Activated T-helper 1 cell treated with Interleukin-2 at 50 U/mL for 16 hours (primary cell): ENCODE measurements around the gene SOCS3.
"Not testable (repeated sequence)": the region's sequence is repeated elsewhere in the genome, so short reads cannot be mapped to it uniquely, and the experiment has no call there.

Experiments
- DNase-seq: peaks from one replicate; pipeline ENCODE4 v3.0.0-alpha.2; 2020; ENCODE audit warnings: low read depth

The SOCS3 gene

DNA sequence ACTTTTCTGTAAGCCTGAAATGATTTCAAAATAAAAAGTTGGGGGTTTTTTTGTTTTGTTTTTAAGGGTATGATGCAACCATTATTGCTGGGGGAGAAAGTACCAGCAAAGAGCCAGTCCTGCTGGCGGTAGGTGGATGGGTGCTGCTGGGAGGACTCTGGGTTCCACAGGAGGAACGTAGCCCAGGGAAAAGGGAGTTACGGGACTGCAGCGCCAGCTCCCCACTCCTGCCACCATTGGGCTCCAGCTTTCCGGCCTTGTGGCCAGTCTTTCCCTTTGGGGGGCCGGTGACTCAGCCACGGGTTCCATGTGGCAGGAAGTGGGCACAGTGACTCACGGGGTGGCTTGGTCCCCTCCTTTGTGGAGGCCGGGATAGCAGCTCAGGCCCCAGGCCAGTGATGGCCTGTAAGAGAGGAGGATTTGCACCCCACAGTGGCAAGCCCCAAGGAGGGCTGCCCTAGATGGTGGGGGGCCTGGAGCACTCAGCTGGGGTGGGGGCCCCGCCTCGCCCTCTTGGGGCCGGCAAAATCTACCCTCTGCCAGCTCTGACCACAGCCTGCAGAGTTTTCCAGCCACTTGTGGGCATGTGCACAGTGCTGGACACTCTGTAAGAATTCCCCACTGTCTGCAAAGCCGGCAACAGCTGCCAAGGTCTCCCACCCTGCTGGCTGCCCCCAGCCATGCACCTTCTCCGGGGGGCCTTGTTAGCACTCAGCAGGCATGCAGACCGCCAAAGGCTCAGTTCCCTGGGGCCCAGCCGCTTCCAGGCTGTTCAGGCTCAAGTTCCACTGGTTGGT, 30.4 kb downstream of the SOCS3 start:
- DNase-seq: no peak

DNA sequence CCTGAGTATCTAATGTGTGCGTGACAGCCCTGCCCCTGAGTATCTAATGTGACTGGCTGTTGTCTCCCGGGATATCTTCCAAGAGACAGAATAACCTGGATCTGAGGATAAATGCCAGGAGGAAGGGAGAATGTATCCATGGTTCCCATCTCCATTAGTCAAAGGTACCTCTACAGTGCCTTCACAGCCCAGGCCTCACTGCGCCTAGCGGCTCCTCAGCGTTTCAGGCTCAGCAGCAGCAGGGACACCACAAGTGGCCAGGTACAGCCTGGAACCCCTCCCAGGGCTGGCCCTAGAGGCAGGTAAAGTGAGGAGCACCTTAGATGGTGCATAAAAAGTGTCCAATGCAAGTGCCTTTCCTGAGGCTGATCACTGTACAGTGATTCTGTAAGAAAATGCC, 32.0 kb downstream of the SOCS3 start:
- no peak for DNase-seq

DNA sequence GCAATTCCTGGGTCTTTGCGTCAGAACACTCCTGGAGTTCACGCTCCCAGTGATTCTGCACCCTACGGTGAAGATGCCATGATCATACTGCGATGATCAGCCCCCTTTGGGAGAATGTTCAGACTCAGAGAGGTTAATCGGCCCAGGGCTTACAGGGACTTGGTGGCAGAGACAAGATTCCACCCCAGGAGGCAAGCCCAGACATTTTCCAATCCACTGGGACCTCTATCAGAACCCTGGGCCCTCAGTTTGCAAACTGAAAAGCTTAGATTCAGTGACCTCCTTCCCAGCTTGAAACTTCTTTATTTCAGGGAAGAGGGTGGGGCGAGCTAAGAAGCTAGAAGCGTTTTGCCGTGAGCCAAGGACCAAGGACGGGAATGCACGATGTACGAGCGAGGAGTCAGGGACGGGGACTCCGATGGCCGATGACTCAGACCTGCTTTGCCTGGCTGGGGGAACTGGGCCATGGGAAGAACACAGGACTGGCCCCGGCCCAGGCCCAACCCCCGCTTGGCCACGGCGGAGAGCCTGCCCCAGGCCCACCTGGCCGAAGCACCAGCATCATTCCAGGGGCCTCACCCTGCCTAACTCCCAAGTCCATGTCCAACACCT, 34.7 kb downstream of the SOCS3 start:
- no peak for DNase-seq

DNA sequence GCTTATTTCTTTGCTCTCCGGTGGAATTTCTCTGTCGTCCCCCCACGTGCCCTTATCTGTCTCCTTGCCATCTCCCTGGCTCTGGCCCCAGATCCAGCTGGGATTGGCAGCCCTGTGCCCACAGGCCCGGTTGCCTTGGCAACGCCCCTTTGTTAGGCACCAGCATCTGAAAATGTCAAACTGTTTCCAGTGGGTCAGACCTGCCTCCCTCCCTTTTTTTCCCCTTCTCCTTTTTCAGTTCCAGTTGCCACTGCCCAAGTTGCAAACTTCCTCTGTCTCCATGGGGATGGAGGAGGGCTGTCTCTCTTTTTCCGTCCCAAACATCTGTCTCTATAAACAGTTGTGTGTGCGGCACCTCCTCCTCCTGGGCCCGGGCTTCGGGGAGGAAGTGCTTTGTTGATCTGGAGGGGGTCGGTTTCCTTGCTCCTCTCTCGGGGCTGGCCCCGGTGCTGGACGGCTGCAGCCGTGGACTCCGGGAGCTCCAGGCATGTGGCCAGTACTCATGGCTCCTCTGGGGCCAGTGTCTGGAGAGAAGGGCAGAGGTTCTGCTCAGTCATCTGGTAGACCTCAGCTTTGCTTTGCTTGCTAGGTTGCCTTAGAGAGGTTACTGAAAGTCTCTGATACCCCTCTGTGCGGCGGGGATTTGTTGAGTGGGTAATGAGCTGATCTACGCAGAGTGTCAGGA, 35.3 kb downstream of the SOCS3 start:
- no peak for DNase-seq

DNA sequence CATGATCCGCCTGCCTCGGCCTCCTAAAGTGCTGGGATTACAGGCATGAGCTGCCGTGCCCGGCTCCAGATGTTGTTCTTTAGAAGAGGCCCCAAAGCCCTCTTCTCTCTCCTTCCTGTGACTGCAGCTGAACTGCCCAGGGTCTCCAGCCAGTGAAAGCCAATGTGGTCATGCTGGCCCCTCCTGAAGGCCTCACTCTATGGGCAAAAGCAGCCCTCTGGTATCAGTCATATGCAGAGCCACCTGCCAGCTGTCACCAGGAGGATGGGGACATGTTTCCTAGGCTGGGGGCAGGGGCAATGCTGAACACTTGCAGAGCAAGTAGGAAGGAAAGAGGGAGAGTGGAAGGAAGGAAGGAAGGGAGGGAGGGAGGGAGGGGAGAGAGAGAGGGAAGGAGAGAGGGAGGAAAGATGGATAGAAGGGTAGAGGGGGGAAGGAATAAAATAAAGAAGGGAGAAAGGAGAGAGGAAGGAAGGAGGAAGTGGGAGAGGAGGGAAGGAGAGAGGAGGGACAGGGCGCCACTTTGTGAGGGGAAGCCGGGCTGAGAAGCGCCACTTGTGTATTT, 36.0 kb downstream of the SOCS3 start:
- no peak for DNase-seq

- DNase-seq: no peak
Measured at GRCh38 chr17:78322858-78323455, 36.9 kb downstream of the SOCS3 start.

- no peak for DNase-seq
Measured at GRCh38 chr17:78322327-78322857, 37.5 kb downstream of the SOCS3 start.

GRCh38 chr17:78318843-78319242, 41.0 kb downstream of the SOCS3 start:
- DNase-seq: no peak

DNA sequence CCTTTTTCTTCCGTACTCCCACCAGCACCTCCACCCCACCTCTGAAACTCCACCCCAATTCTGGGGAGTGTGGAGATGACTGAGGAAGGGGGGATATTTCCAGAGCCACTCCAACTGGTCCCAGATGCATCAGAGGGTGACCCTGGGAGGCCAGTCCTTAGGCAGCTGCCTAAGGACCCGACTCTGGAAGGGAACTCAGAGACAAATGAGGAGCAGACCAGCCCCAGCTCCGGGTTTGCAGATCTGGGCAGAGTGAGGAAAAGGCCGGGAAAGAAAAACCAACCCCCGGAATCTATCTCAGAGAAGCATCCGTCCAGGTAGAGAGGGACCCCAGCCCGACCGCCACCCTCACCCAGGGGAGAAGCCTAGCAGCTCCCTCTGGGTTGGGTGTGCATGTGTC, 41.5 kb downstream of the SOCS3 start:
- DNase-seq: no peak

GRCh38 chr17:78317794-78318400, 42.0 kb downstream of the SOCS3 start:
- no peak for DNase-seq

GRCh38 chr17:78316867-78317789, 42.7 kb downstream of the SOCS3 start:
- no peak for DNase-seq

DNA sequence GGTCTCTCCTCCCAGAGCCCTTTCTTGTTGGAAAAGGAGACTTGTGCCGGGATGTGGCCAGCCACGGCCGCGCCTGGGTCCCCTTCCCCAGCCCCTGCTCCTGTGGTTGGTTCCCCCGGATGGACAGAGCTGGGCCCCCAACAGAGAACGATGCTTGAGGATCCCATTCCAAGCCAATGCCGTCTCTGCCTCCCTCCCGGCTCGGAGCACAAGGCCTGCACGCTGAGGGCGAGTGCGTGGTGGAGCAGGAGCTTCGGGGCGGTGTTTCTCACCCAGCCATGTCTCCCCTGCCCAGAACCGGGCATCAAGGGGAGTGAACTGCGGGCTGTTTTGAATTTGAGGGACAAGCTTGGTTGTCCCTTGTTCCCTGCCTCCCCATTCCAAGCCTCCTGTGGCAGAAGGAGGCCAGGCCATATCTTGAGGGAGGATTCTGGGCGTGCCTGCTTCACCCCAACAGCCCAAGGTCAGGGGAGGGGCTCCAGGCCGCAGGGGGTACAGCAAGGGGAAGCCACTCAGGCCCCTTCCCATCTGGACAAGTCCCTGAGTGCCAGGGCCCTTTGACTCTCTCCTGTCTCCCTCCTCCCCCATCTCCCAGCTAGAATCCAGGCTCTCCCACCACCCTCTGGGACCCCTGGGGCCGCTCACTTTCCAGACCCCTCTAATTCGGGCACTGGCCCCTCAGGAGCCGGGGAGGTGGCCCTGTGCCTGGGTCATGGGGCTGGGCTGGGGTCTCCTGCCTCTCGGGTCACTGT, 43.6 kb downstream of the SOCS3 start:
- DNase-seq: no peak

DNA sequence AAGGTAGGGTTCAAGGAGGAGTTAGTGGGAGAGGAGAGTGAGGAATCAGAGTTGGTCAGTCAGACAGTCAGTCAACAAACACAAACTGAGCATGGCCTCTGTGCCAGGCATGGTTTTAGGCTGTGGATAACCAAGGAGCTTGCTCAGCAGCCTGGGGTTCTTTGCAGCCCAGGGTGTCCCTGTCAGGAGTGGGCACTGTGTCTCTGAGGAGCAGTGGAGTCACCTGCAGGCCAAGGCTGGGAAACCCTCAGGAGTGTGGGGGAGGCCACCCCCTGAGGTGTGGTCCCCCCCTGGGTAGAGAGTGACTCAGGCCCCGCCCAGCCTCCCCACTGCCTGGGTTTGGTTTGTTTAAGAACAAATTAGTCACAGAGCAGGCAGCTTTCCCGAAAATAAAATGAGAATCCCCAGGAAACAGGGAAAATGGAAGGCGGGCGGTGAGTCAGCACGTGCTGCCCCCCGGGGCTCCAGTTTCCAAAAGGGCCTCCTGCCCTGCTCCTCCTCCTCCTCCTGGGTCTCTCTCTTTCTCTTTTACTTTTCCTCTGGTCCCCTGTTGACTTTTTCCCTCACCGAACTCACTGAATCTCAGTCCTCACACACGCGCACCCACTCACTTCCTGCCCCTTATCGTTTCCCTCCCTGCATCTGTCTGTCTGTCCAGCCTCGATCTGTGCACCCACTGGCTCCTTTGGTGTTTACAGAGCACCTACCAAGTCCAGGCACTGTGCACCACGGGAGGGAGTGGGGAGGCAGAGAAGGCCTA, 44.3 kb downstream of the SOCS3 start:
- DNase-seq: peak; percentile 14

- DNase-seq: no peak
Measured at GRCh38 chr17:78314683-78315354, 45.1 kb downstream of the SOCS3 start.

DNA sequence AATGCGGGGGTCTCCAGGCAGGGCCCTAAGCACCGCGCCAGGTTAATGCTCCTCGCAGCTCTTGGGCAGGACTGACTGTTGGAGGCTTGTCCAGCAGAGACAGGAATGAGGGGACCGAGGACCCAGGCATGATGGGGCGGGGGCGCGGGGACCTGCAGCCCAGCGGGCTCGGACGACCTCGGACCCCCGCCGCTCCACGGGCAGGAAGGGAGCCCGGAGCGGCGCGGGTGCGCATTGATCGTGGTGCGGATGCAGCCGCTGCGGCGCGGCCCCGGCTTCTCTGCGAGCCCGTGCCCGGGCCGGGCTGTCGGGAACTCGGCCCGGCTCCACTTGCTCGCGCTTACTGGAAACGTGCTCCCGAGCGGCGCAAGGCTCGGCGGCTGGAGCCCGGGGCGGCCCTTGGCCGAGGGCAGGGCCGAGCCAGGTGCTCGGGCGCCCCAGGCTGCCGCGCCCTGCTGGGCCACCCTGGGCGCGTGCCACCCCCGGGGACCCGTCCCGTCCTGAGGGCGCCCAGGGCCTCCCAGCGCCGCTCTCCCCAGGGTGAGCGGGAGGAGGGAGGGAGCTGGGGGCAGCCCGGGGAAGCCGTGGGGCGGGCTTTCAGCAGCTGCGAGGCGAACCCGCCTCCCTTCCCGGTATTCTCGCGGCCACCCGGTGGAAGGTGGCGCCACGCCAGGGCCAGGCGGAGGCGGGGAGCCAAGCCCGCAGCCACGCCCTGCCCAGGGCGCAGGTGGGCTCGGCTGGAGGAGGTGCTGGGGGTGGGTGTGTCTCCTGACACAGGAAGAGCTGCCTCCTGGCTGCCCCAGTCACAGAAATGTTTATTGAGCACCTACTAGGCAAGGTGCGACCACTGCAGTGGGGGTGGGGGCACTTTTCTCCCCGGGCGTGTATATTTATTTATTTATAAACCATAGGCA, 45.9 kb downstream of the SOCS3 start:
- peak; percentile 54 for DNase-seq

- not testable (repeated sequence) for DNase-seq
Measured at GRCh38 chr17:78309659-78310255, 50.1 kb downstream of the SOCS3 start.
